GM12878 (cell line): ENCODE results near the gene FOS. TPM values are rescaled to one million over a fixed set of nuclear protein-coding genes. Genes with fewer than 3 reads are reported as not detected.

Experiments used
- ATAC-seq: fragments of 200-7000 bp; cut with Tn5 transposase; 3 replicates; pipeline ENCODE4 v1.9.1; 2020; ENCODE audit warnings: mild to moderate bottlenecking, moderate library complexity
- BruUV-seq: library from RNA; stranded (reverse); fragments of 400-500 nt; replicated peaks from 2 replicates; lab custom pipeline; 2021; lab: Mats Ljungman, UMichigan
- CTCF ChIA-PET: fragments of 300-600 bp; sonication (Branson Sonifier 250); formaldehyde crosslinking; extraction: SDS; loops from one replicate; lab custom pipeline; 2021; ENCODE audit warnings: inconsistent platforms; lab: Yijun Ruan, JAX
- POLR2A ChIA-PET: fragments of 350-600 bp; formaldehyde crosslinking; extraction: SDS; loops from one replicate; lab custom pipeline; 2021; ENCODE audit warnings: inconsistent platforms; lab: Charles Lee
- RAD21 ChIA-PET: fragments of 300-600 bp; sonication (Branson Sonifier 250); formaldehyde crosslinking; loops from one replicate; lab custom pipeline; 2023; ENCODE audit warnings: antibody characterized with exemption; ENCODE audit not compliant: unreplicated experiment; lab: Charles Lee
- SMC1A ChIA-PET: fragments of 300-600 bp; sonication (Branson Sonifier 250); formaldehyde crosslinking; loops from one replicate; lab custom pipeline; 2023; ENCODE audit not compliant: unreplicated experiment, uncharacterized antibody; lab: Charles Lee
- DNase-seq: peaks from one replicate; pipeline ENCODE4 v3.0.0-alpha.2; 2011; ENCODE audit warnings: low read depth, low spot score
- FAIRE-seq: peaks from 3 replicates; lab custom pipeline; 2011; peaks lifted over from hg19 to GRCh38; lab: Jason Lieb, UNC
- H2AFZ ChIP-seq: 2 replicates; pipeline ENCODE4 v1.6.0; 2011; ENCODE audit warnings: low read depth, low read length, control low read depth; ENCODE audit not compliant: control insufficient read depth
- H3K27ac ChIP-seq: 2 replicates; pipeline ENCODE4 v1.5.1; 2011; ENCODE audit warnings: control low read depth; ENCODE audit not compliant: control insufficient read depth, insufficient read depth
- H3K27me3 ChIP-seq, 2 experiments: replicated peaks in 1 of 2; 2 replicates each; pipeline versions ENCODE4 v1.6.0 to v1.6.1; 2011; ENCODE audit warnings: low read length in 1 of 2; ENCODE audit not compliant: control insufficient read depth in 2 of 2, insufficient read depth in 2 of 2
- H3K36me3 ChIP-seq, 2 experiments: 2 replicates each; pipeline ENCODE4 v1.5.1; 2011; ENCODE audit warnings: low read length in 1 of 2; ENCODE audit not compliant: control insufficient read depth in 2 of 2, insufficient read depth in 2 of 2
- H3K4me1 ChIP-seq: 2 replicates; pipeline ENCODE4 v1.6.1; 2011; ENCODE audit warnings: mild to moderate bottlenecking, low read length, moderate library complexity, mixed read lengths; ENCODE audit not compliant: control insufficient read depth, insufficient read depth
- H3K4me2 ChIP-seq: 2 replicates; pipeline ENCODE4 v1.6.0; 2011; ENCODE audit warnings: control low read depth; ENCODE audit not compliant: control insufficient read depth, insufficient read depth
- H3K4me3 ChIP-seq: fragments of 200-600 bp; sonication (generic); 2 replicates; pipeline ENCODE4 v1.5.1; 2016
- H3K79me2 ChIP-seq: 2 replicates; pipeline ENCODE4 v1.6.0; 2011; ENCODE audit warnings: low read length; ENCODE audit not compliant: control insufficient read depth, insufficient read depth
- H3K9ac ChIP-seq: 2 replicates; pipeline ENCODE4 v1.8.0; 2011; ENCODE audit warnings: low read length, control low read depth, mixed read lengths; ENCODE audit not compliant: control insufficient read depth, insufficient read depth
- H3K9me3 ChIP-seq: replicated peaks from 3 replicates; pipeline ENCODE4 v1.5.1; 2011; ENCODE audit warnings: mild to moderate bottlenecking, low read length; ENCODE audit not compliant: control insufficient read depth, insufficient read depth
- H4K20me1 ChIP-seq: 2 replicates; pipeline ENCODE4 v1.6.0; 2011; ENCODE audit not compliant: control insufficient read depth, insufficient read depth
- E2F4 ChIP-seq: IDR thresholded peaks from 2 replicates; pipeline ENCODE4 v1.6.1; 2012; ENCODE audit warnings: low read depth, low read length, improper control_type of control experiment
- GABPA ChIP-seq: IDR thresholded peaks from 2 replicates; pipeline ENCODE4 v1.6.1; 2014; ENCODE audit warnings: antibody characterized with exemption, low read depth, mild to moderate bottlenecking, inconsistent platforms
- JUND ChIP-seq: IDR thresholded peaks from 2 replicates; pipeline ENCODE4 v1.6.1; 2012; ENCODE audit warnings: low read depth, mild to moderate bottlenecking, low read length, improper control_type of control experiment, moderate library complexity
- RAD21 ChIP-seq: IDR thresholded peaks from 2 replicates; pipeline ENCODE4 v1.6.1; 2011; ENCODE audit warnings: mild to moderate bottlenecking, low read depth, low read length, moderate library complexity; ENCODE audit not compliant: insufficient read depth
- RELA ChIP-seq: fragments of 450-650 bp; IDR thresholded peaks from 2 replicates; pipeline ENCODE4 v1.8.0; 2014; ENCODE audit warnings: borderline replicate concordance; ENCODE audit not compliant: partially characterized antibody
- REST ChIP-seq: IDR thresholded peaks from 2 replicates; pipeline ENCODE4 v1.6.1; 2012; ENCODE audit warnings: mild to moderate bottlenecking, low read depth, low read length
- ZNF217 ChIP-seq: fragments of 450-650 bp; IDR thresholded peaks from 2 replicates; pipeline ENCODE4 v1.6.1; 2017; ENCODE audit warnings: antibody characterized with exemption, mild to moderate bottlenecking
- ZNF622 ChIP-seq: fragments of 450-650 bp; IDR thresholded peaks from 2 replicates; pipeline ENCODE4 v1.6.1; 2017; ENCODE audit warnings: mild to moderate bottlenecking, inconsistent platforms
- WGBS: methylation state at CpG from one replicate; pipeline ENCODE4 v1.1.6; 2016; ENCODE audit warnings: low lambda C conversion rate; ENCODE audit not compliant: insufficient replicate concordance, insufficient coverage; ENCODE audit errors: missing lambda C conversion rate; 5-methylcytosine and 5-hydroxymethylcytosine counted together
- in situ Hi-C: fragments of 300-500 bp; cut with MboI; formaldehyde crosslinking; loops from 9 replicates; pipeline ENCODE4 v1.14.3; 2018; ENCODE audit warnings: mixed read lengths
- intact Hi-C: fragments of 100-400 bp; cut with micrococcal nuclease; formaldehyde crosslinking; loops from one replicate; pipeline ENCODE4 v1.14.2; 2022; ENCODE audit not compliant: unreplicated experiment
- polyA plus RNA-seq, 11 experiments: library from polyadenylated mRNA; depleted of rRNA in 4 of 11; unstranded in 6 of 11; stranded (reverse) in 5 of 11; fragments of >200 nt; fragmentation: Nextera tagmentation in 4 of 11; fragmentation: Illumina TruSeq in 1 of 11; extraction: Ambion mirVana in 4 of 11; extraction: Trizol in 1 of 11; gene quantifications; 1 replicate in 1 of 11; 2 replicates in 10 of 11; pipeline versions ENCODE4 v1.2.1 to v1.2.3, GENCODE V29; 2011 to 2016; ENCODE audit warnings: inconsistent platforms in 2 of 11, missing spikeins in 2 of 11, low read depth in 1 of 11
- total RNA-seq, 4 experiments: library from RNA; depleted of rRNA in 3 of 4; stranded (reverse); fragments of >200 nt in 3 of 4; fragmentation: Illumina TruSeq in 1 of 4; extraction: Trizol in 1 of 4; gene quantifications; 2 replicates each; pipeline versions ENCODE4 v1.2.1 to v1.2.3, GENCODE V29; 2013 to 2021

Gene FOS
- total and polyA plus RNA-seq, 10 of the 15 experiments (the other 5 are each of a cell fraction or from before 2014, with no cell fraction given), result 0.02 to 0.95 (median 0.38) TPM

- no TSS peak for BruUV-seq
- Histone ChIP-seq H3K4me1 (peaks cover 36% of the 10 kb centered on the region), H3K79me2 (no peaks in the 10 kb centered on the region), H3K27ac (no peak overlapping the region), H4K20me1 (no peaks in the 10 kb centered on the region), H3K27me3 (peaks cover 4 to 5% of the 10 kb centered on the region in 2 experiments; a peak in 2 of 4 replicates), H3K36me3 (no peaks in the 10 kb centered on the region), H3K9ac (no peak overlapping the region), H3K4me3 (no peak overlapping the region), H3K4me2 (no peak overlapping the region), H2AFZ (no peak overlapping the region), H3K9me3 (no peaks in the 10 kb centered on the region)
- intact Hi-C loops, result no loop called here
- ChIA-PET POLR2A (interaction anchor here (2.9 kb wide), 1 partner anchor 8 kb away, joined by 11 read pairs; no protein-coding TSS in a partner anchor), CTCF (interaction anchor here (1.0 to 1.8 kb wide), 2 partner anchors 18 to 47 kb away, joined by 3 to 4 read pairs; no protein-coding TSS in a partner anchor), SMC1A (interaction anchor here (0.8 to 1.5 kb wide), 4 partner anchors 11 to 26 kb away, joined by 3 to 5 read pairs (median 4); no protein-coding TSS in a partner anchor), RAD21 (interaction anchor here (1.6 to 4.0 kb wide), 2 partner anchors 8 to 17 kb away, joined by 3 to 12 read pairs; no protein-coding TSS in a partner anchor)
- WGBS, result 68% methylated on average over 4 of the region's 4 CpGs
- DNase-seq, result no peak
- TF ChIP-seq ZNF217 (no peak), RELA (no peak)
- ATAC-seq, result no peak
- in situ Hi-C loops, result loop anchor here (25.0 kb wide), 1 partner anchor 1488 kb away; a partner anchor contains a TSS
- FAIRE-seq, result no peak
Measured at GRCh38 chr14:75250800-75251199, 27.8 kb upstream of the FOS start.

- SMC1A ChIA-PET, result no interaction called here
- H3K79me2 ChIP-seq, result no peaks in the 10 kb centered on the region
- H3K4me2 ChIP-seq, result no peak overlapping the region
- BruUV-seq, result no TSS peak
- no peak for DNase-seq
- H3K4me3 ChIP-seq, result no peak overlapping the region
- H2AFZ ChIP-seq, result no peak overlapping the region
- CTCF ChIA-PET, result no interaction called here
- 87% methylated on average over 10 of the region's 10 CpGs for WGBS
- no peak overlapping the region for H3K27ac ChIP-seq
- no peaks in the 10 kb centered on the region for H3K36me3 ChIP-seq
- POLR2A ChIA-PET, result interaction anchor here (0.6 kb wide), 1 partner anchor 32 kb away, joined by 4 read pairs; no protein-coding TSS in a partner anchor
- FAIRE-seq, result no peak
- peaks cover 0 to 4% of the 10 kb centered on the region in 2 experiments; a peak in 2 of 4 replicates for H3K27me3 ChIP-seq
- ATAC-seq, result no peak
- no peak for TF ChIP-seq GABPA
- no peak for TF ChIP-seq REST
- TF ChIP-seq JUND, result no peak
- TF ChIP-seq E2F4, result no peak
- TF ChIP-seq ZNF622, result no peak
- no peak for TF ChIP-seq RAD21
- TF ChIP-seq, all 136 proteins: peak for 0
- Histone ChIP-seq H3K9ac (no peak overlapping the region), H3K4me1 (peaks cover 30% of the 10 kb centered on the region), H4K20me1 (no peaks in the 10 kb centered on the region), H3K9me3 (no peaks in the 10 kb centered on the region)
- intact Hi-C loops, result no loop called here
- in situ Hi-C loops, result loop anchor here (25.0 kb wide), 1 partner anchor 1490 kb away; a partner anchor contains a TSS
- RAD21 ChIA-PET, result no interaction called here
Measured at GRCh38 chr14:75252254-75252837, 26.3 kb upstream of the FOS start.
